GM12873 (cell line): ENCODE measurements around the gene NDRG3.

Experiments used
- CTCF ChIP-seq: IDR thresholded peaks from 2 replicates; pipeline ENCODE4 v1.5.1; 2012; ENCODE audit warnings: low read depth, mild to moderate bottlenecking, moderate library complexity, low read length, control low read depth; ENCODE audit not compliant: insufficient read depth; ENCODE audit errors: missing control alignments

The NDRG3 gene

DNA sequence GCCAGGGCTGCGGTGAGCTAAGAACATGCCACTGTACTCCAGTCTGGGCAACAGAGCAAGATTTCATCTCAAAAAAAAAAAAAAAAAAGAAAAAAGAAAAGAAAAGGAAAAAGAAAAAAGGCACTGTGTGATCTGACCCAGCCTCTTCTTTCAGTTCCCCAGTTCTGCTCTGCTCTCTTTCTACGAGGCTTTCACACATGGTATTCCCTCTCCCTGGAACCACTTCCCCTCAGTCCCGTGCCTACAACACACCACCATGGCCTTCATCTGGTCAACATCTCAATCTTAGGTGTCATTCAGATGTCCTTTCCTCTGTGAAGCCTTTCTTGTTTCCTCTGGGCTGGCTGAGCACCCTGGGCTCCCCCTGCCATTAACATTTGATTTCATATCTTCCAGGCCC lies 29.9 kb upstream of the NDRG3 start:
- TF ChIP-seq CTCF: no peak

- TF ChIP-seq CTCF: peak; percentile 17
Observed at GRCh38 chr20:36775196-36775595, 29.3 kb upstream of the NDRG3 start.

GRCh38 chr20:36773597-36774390 lies 27.9 kb upstream of the NDRG3 start, which contains the start of gene DSN1:
Gene DSN1 (minus strand): TSS chr20:36773763. CDS start chr20:36771458, 2,305 bp downstream.
- TF ChIP-seq CTCF: no peak

- TF ChIP-seq CTCF: no peak
Observed at GRCh38 chr20:36773107-36773596, 27.3 kb upstream of the NDRG3 start.

- TF ChIP-seq CTCF: no peak
Observed at GRCh38 chr20:36770680-36771079, 24.8 kb upstream of the NDRG3 start.

DNA sequence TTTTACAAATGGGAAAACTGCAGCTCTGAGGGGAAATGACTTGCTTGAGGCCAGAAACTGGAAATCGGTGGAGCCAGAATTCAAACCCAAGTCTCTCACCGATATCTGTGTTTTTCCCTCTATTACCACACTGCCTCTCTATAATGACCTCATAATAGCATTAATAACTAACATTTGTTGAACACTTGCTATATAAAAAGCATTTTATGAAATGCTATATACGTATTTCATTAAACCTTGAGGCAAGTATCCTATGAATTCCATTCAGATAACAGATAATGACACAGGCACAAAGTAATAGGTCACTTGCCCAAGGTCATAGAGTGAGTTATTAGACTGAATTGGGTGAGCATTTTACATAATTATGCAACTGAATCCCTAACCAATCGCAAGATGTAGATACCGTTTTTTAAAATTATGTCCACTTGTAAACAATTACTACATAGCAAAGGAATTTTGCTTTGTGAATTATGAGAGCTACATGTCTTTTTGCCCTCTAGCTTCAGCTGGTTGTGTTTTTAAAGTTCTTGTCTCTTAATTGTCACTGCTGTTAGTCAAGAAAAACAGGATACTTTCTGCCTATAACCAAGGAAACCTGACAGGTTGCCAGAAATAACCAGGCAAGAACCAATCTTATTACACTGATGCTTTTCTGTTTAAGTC lies 23.0 kb upstream of the NDRG3 start:
- no peak for TF ChIP-seq CTCF

GRCh38 chr20:36761125-36761524 lies 15.2 kb upstream of the NDRG3 start:
- no peak for TF ChIP-seq CTCF
